HEK293 (cell line): Measurements from ENCODE around the gene RAB39A.

Source experiments
- EGR2 ChIP-seq: fragments of 450-650 bp; formaldehyde crosslinking; IDR thresholded peaks from 2 replicates; pipeline ENCODE4 v1.5.1; 2016; ENCODE audit warnings: low read depth, missing biosample characterization, missing genetic modification characterization
- ZBTB21 ChIP-seq: fragments of 450-650 bp; formaldehyde crosslinking; IDR thresholded peaks from 2 replicates; pipeline ENCODE4 v1.5.1; 2017; ENCODE audit warnings: missing biosample characterization, missing genetic modification characterization
- ZSCAN30 ChIP-seq: fragments of 450-650 bp; IDR thresholded peaks from 2 replicates; pipeline ENCODE4 v1.5.1; 2018; ENCODE audit warnings: missing biosample characterization, mild to moderate bottlenecking, missing genetic modification characterization, moderate library complexity
- TF ChIP-seq, protein P1 (sequence below): fragments of 450-650 bp; formaldehyde crosslinking; IDR thresholded peaks from 2 replicates; pipeline ENCODE4 v1.5.1; 2016; ENCODE audit warnings: missing biosample characterization, missing genetic modification characterization
- TF ChIP-seq, protein P2 (sequence below): fragments of 450-650 bp; formaldehyde crosslinking; IDR thresholded peaks from 2 replicates; pipeline ENCODE4 v1.5.1; 2016; ENCODE audit warnings: missing biosample characterization, missing genetic modification characterization
- TF ChIP-seq, protein P3 (sequence below): fragments of 450-650 bp; formaldehyde crosslinking; IDR thresholded peaks from 2 replicates; pipeline ENCODE4 v1.5.1; 2016; ENCODE audit warnings: missing biosample characterization, missing genetic modification characterization

DNA sequence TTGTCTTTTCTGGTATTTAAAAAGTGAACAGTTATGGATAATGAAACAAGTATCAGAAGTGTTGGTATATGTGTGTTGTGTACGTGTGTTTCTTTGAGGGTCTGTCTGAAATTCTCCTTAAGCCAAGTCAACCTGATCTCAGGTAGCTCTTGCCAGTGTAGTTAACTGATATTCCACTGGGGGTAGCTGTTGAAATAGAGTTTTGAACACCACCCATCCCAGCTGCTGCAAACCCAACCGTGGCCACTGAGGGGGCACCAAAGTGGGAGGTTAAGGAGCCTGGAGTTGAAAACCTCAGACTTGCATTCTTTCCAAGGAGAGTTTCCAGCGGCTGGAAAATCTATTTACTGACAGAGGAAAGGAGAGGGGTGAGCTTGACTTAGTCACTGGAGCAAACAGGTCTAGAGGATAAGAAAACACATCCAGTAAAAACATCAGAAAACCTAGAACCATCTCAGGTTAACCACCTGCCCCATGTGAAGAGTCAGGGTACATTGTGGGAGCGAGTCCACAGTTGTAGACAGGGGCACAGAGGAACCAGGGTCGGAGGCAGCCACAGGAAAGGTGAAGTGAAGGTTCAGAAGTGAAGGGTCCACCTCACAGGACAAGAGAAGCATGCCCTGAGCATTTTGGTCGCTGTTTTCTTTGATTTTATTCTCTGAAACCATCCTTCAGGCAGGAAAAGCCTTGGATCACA is 71.7 kb downstream of the RAB39A start:
- TF ChIP-seq, protein P1, sequence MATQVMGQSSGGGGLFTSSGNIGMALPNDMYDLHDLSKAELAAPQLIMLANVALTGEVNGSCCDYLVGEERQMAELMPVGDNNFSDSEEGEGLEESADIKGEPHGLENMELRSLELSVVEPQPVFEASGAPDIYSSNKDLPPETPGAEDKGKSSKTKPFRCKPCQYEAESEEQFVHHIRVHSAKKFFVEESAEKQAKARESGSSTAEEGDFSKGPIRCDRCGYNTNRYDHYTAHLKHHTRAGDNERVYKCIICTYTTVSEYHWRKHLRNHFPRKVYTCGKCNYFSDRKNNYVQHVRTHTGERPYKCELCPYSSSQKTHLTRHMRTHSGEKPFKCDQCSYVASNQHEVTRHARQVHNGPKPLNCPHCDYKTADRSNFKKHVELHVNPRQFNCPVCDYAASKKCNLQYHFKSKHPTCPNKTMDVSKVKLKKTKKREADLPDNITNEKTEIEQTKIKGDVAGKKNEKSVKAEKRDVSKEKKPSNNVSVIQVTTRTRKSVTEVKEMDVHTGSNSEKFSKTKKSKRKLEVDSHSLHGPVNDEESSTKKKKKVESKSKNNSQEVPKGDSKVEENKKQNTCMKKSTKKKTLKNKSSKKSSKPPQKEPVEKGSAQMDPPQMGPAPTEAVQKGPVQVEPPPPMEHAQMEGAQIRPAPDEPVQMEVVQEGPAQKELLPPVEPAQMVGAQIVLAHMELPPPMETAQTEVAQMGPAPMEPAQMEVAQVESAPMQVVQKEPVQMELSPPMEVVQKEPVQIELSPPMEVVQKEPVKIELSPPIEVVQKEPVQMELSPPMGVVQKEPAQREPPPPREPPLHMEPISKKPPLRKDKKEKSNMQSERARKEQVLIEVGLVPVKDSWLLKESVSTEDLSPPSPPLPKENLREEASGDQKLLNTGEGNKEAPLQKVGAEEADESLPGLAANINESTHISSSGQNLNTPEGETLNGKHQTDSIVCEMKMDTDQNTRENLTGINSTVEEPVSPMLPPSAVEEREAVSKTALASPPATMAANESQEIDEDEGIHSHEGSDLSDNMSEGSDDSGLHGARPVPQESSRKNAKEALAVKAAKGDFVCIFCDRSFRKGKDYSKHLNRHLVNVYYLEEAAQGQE (tag by site-specific recombination) = no peak
- no peak for TF ChIP-seq EGR2 (tag by site-specific recombination)
- TF ChIP-seq ZSCAN30 (tag by site-specific recombination) = no peak
- TF ChIP-seq, protein P2, sequence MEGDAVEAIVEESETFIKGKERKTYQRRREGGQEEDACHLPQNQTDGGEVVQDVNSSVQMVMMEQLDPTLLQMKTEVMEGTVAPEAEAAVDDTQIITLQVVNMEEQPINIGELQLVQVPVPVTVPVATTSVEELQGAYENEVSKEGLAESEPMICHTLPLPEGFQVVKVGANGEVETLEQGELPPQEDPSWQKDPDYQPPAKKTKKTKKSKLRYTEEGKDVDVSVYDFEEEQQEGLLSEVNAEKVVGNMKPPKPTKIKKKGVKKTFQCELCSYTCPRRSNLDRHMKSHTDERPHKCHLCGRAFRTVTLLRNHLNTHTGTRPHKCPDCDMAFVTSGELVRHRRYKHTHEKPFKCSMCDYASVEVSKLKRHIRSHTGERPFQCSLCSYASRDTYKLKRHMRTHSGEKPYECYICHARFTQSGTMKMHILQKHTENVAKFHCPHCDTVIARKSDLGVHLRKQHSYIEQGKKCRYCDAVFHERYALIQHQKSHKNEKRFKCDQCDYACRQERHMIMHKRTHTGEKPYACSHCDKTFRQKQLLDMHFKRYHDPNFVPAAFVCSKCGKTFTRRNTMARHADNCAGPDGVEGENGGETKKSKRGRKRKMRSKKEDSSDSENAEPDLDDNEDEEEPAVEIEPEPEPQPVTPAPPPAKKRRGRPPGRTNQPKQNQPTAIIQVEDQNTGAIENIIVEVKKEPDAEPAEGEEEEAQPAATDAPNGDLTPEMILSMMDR (tag by site-specific recombination) = peak; percentile 67
- TF ChIP-seq ZBTB21 (tag by site-specific recombination) = no peak
- TF ChIP-seq, protein P3, sequence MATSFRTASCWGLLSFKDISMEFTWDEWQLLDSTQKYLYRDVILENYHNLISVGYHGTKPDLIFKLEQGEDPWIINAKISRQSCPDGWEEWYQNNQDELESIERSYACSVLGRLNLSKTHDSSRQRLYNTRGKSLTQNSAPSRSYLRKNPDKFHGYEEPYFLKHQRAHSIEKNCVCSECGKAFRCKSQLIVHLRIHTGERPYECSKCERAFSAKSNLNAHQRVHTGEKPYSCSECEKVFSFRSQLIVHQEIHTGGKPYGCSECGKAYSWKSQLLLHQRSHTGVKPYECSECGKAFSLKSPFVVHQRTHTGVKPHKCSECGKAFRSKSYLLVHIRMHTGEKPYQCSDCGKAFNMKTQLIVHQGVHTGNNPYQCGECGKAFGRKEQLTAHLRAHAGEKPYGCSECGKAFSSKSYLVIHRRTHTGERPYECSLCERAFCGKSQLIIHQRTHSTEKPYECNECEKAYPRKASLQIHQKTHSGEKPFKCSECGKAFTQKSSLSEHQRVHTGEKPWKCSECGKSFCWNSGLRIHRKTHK = no peak
